ENCODE results near the gene SLC4A4.

Gene SLC4A4

DNA sequence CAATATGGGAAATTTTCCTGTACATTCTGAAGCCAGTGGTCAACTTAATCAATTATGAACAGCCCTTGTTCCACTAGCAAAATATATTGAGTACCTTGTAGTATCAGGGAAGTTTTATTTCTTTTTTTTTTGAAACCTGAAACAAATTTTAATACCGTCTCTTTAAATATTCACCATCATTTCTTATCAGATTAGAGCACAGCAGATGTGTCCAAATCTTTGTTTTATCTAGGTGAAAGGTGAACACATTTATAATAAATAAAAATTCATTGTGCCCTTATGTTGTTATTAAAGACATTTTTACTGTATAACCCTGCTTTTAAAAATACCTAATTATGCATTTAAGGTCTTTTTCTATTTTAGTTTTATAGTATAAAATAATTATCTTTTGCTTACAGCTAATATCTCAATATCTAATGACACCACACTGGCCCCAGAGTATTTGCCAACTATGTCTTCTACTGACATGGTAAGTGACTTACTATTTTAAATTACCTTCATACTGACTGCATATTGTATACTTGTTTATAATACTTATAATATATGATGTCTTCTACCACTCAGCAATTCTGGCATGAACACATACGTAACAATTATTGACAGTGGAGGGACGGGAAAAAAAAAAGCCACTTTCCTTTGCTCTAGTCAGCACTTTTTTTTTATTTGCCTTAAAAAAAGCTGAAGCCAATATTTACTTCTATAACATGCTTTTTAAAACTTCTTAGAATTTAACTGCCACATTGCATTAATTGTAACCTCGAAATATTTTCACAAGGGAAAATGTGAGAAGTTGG is 147.9 kb downstream of the SLC4A4 start:
- no peak overlapping the region for H3K4me3 ChIP-seq (ENCODE audit: insufficient read depth in 1 of 2, low read depth in 1 of 2, low read length in 2 of 2)

DNA sequence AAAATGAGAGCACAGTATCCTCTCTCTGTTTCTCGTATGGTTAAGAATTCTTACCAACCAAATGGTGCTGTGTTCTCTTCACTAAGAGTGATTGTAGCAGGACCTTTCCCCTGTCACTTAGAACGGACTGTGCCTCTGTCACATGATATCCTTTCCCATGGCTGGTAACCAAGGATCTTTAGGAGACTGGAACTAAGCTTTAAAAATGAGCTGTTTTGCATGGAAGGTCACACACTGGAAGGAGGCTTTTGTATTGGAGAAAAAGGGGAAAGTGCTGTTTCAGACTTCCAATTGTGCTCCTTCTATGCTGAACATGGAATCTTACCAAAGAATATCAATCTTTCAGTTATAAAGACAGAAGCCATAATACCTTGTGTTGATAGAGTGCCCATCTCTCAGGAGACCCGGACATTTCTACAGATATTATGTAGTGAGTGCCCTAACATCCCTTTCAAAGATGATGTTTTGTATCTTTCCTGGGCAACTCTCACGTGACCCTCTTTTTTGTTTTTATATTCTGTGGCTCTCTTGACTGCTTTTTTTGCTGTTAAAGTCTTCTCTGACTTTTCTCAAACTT is 148.6 kb downstream of the SLC4A4 start:
- peak overlapping the region in 1 of 2 experiments; percentile 1 for H3K18ac ChIP-seq (ENCODE audit: low read depth in 1 of 2, low read length in 2 of 2)
- H2AFZ ChIP-seq (ENCODE audit: low read depth, low read length), result no peak overlapping the region
- H2BK120ac ChIP-seq (ENCODE audit: low read depth, low read length), result no peak overlapping the region
- H2BK15ac ChIP-seq (ENCODE audit: low read depth, poor library complexity, severe bottlenecking), result no peak overlapping the region
- H3K79me1 ChIP-seq (replicated peaks; ENCODE audit: low read length, poor library complexity, severe bottlenecking), result no peaks in the 10 kb centered on the region
- no peak overlapping the region for H3K14ac ChIP-seq (ENCODE audit: low read length in 2 of 2)
- H4K8ac ChIP-seq (ENCODE audit: low read length), result peak overlapping the region; percentile 52
- H3K4me3 ChIP-seq (ENCODE audit: insufficient read depth in 1 of 2, low read depth in 1 of 2, low read length in 2 of 2), result no peak overlapping the region
- no peak overlapping the region for H3K9ac ChIP-seq (ENCODE audit: low read length)
- no peaks in the 10 kb centered on the region for H3K36me3 ChIP-seq (ENCODE audit: control insufficient read depth in 1 of 2, insufficient read depth in 2 of 2, low read depth in 1 of 2, low read length in 2 of 2)
- no peak overlapping the region for H3K4me2 ChIP-seq (ENCODE audit: low read length, poor library complexity, severe bottlenecking)
- no peak overlapping the region for H2AK5ac ChIP-seq (ENCODE audit: low read length, severe bottlenecking)
- H3K4me1 ChIP-seq (ENCODE audit: control insufficient read depth, insufficient read depth, low read depth, low read length), result no peaks in the 10 kb centered on the region
- no peak overlapping the region for H2BK12ac ChIP-seq (ENCODE audit: low read length in 2 of 2)
- H2BK5ac ChIP-seq (ENCODE audit: low read depth, low read length, poor library complexity, severe bottlenecking), result no peak overlapping the region
- peak; percentile 27 for DNase-seq
- H3K27me3 ChIP-seq (ENCODE audit: control insufficient read depth in 1 of 2, insufficient read depth in 1 of 2, low read length in 2 of 2), result no peaks in the 10 kb centered on the region
- H4K91ac ChIP-seq (ENCODE audit: low read length), result no peak overlapping the region
- H3K23ac ChIP-seq (ENCODE audit: low read length in 2 of 2), result no peak overlapping the region
- H3K27ac ChIP-seq (ENCODE audit: low read length, poor library complexity, severe bottlenecking), result no peak overlapping the region
- H3K9me3 ChIP-seq (ENCODE audit: control insufficient read depth, low read length), result no peaks in the 10 kb centered on the region
- peak overlapping the region in 1 of 2 experiments; percentile 5 for H3K4ac ChIP-seq (ENCODE audit: low read depth in 1 of 2, low read length in 2 of 2)
- WGBS, result 60% methylated on average over 3 of the region's 4 CpGs

More for the DNA sequence above, 147.9 kb downstream of the SLC4A4 start:
- Histone ChIP-seq H3K18ac (ENCODE audit: low read depth in 1 of 2, low read length in 2 of 2) (no peak overlapping the region), H2BK15ac (ENCODE audit: low read depth, poor library complexity, severe bottlenecking) (no peak overlapping the region), H3K9me3 (ENCODE audit: control insufficient read depth, low read length) (no peaks in the 10 kb centered on the region), H3K27ac (ENCODE audit: low read length, poor library complexity, severe bottlenecking) (no peak overlapping the region), H3K9ac (ENCODE audit: low read length) (no peak overlapping the region), H3K36me3 (ENCODE audit: control insufficient read depth in 1 of 2, insufficient read depth in 2 of 2, low read depth in 1 of 2, low read length in 2 of 2) (no peaks in the 10 kb centered on the region), H2AK5ac (ENCODE audit: low read length, severe bottlenecking) (no peak overlapping the region), H2BK5ac (ENCODE audit: low read depth, low read length, poor library complexity, severe bottlenecking) (no peak overlapping the region), H3K79me1 (replicated peaks; ENCODE audit: low read length, poor library complexity, severe bottlenecking) (no peaks in the 10 kb centered on the region), H3K4ac (ENCODE audit: low read depth in 1 of 2, low read length in 2 of 2) (no peak overlapping the region), H3K23ac (ENCODE audit: low read length in 2 of 2) (no peak overlapping the region), H2AFZ (ENCODE audit: low read depth, low read length) (no peak overlapping the region), H2BK12ac (ENCODE audit: low read length in 2 of 2) (no peak overlapping the region), H4K91ac (ENCODE audit: low read length) (no peak overlapping the region), H3K4me2 (ENCODE audit: low read length, poor library complexity, severe bottlenecking) (no peak overlapping the region), H2BK120ac (ENCODE audit: low read depth, low read length) (no peak overlapping the region), H4K8ac (ENCODE audit: low read length) (no peak overlapping the region), H3K14ac (ENCODE audit: low read length in 2 of 2) (no peak overlapping the region), H3K27me3 (ENCODE audit: control insufficient read depth in 1 of 2, insufficient read depth in 1 of 2, low read length in 2 of 2) (no peaks in the 10 kb centered on the region), H3K4me1 (ENCODE audit: control insufficient read depth, insufficient read depth, low read depth, low read length) (no peaks in the 10 kb centered on the region)
- no peak for DNase-seq
- WGBS, result 82% methylated on average over 2 of the region's 4 CpGs

DNA sequence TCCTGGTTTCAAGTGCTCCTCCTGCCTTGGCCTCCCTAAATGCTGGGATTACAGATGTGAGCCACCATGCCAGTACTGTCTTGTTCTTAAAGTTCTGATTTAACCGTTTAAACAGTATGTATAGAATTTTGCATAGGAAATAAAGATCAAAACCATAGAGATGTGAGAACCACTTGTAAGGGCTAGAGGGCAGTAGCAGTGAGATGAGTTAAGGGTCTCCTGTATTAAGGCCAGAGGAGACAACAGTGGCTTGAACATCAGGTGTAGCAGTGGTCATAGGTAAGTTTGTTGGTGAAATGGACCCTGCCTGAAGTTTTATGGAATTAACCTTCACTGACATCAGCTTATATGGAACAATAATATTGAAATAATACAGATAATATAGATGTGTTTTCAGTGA is 155.7 kb downstream of the SLC4A4 start:
- no peak overlapping the region for H2BK5ac ChIP-seq (ENCODE audit: low read depth, low read length, poor library complexity, severe bottlenecking)

DNA sequence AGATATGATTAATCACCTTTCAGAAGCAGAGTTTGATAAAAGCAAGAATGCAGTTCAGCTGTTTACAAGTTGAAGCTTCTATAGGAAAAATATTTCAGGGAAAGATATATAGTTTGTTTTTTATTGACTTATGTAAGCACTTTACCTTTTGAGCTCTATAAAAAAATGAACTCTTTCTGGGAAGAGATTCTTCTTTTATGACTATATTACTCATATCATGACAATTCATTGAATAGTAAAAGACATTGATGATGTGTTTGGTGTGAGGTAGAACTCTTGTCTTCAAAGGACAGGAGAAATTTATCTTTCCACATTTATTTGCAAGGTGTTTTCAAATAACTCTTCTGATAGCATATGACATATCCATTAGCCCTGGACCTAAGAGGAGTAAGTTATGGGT is 156.6 kb downstream of the SLC4A4 start:
- Histone ChIP-seq H3K4me2 (ENCODE audit: low read length, poor library complexity, severe bottlenecking) (no peak overlapping the region), H4K8ac (ENCODE audit: low read length) (no peak overlapping the region), H2AFZ (ENCODE audit: low read depth, low read length) (no peak overlapping the region), H3K4me3 (ENCODE audit: insufficient read depth in 1 of 2, low read depth in 1 of 2, low read length in 2 of 2) (no peak overlapping the region), H3K27me3 (ENCODE audit: control insufficient read depth in 1 of 2, insufficient read depth in 1 of 2, low read length in 2 of 2) (no peaks in the 10 kb centered on the region), H2AK5ac (ENCODE audit: low read length, severe bottlenecking) (no peak overlapping the region), H3K4me1 (ENCODE audit: control insufficient read depth, insufficient read depth, low read depth, low read length) (no peaks in the 10 kb centered on the region), H3K18ac (ENCODE audit: low read depth in 1 of 2, low read length in 2 of 2) (no peak overlapping the region), H2BK12ac (ENCODE audit: low read length in 2 of 2) (no peak overlapping the region), H3K27ac (ENCODE audit: low read length, poor library complexity, severe bottlenecking) (no peak overlapping the region), H3K79me1 (replicated peaks; ENCODE audit: low read length, poor library complexity, severe bottlenecking) (no peaks in the 10 kb centered on the region), H2BK15ac (ENCODE audit: low read depth, poor library complexity, severe bottlenecking) (no peak overlapping the region), H3K23ac (ENCODE audit: low read length in 2 of 2) (no peak overlapping the region), H3K9me3 (ENCODE audit: control insufficient read depth, low read length) (no peaks in the 10 kb centered on the region), H3K9ac (ENCODE audit: low read length) (no peak overlapping the region), H2BK120ac (ENCODE audit: low read depth, low read length) (no peak overlapping the region), H2BK5ac (ENCODE audit: low read depth, low read length, poor library complexity, severe bottlenecking) (no peak overlapping the region), H3K14ac (ENCODE audit: low read length in 2 of 2) (no peak overlapping the region), H3K36me3 (ENCODE audit: control insufficient read depth in 1 of 2, insufficient read depth in 2 of 2, low read depth in 1 of 2, low read length in 2 of 2) (no peaks in the 10 kb centered on the region), H3K4ac (ENCODE audit: low read depth in 1 of 2, low read length in 2 of 2) (no peak overlapping the region), H4K91ac (ENCODE audit: low read length) (no peak overlapping the region)
- DNase-seq, result no peak

More for the DNA sequence above, 155.7 kb downstream of the SLC4A4 start:
- DNase-seq, result no peak
- no peaks in the 10 kb centered on the region for H3K9me3 ChIP-seq (ENCODE audit: control insufficient read depth, low read length)
- H3K4me3 ChIP-seq (ENCODE audit: insufficient read depth in 1 of 2, low read depth in 1 of 2, low read length in 2 of 2), result no peak overlapping the region
- no peak overlapping the region for H3K14ac ChIP-seq (ENCODE audit: low read length in 2 of 2)
- peak overlapping the region; percentile 59 for H2BK120ac ChIP-seq (ENCODE audit: low read depth, low read length)
- no peak overlapping the region for H2AK5ac ChIP-seq (ENCODE audit: low read length, severe bottlenecking)
- H3K27ac ChIP-seq (ENCODE audit: low read length, poor library complexity, severe bottlenecking), result no peak overlapping the region
- H4K91ac ChIP-seq (ENCODE audit: low read length), result no peak overlapping the region
- no peak overlapping the region for H3K9ac ChIP-seq (ENCODE audit: low read length)
- no peaks in the 10 kb centered on the region for H3K79me1 ChIP-seq (replicated peaks; ENCODE audit: low read length, poor library complexity, severe bottlenecking)
- H2BK12ac ChIP-seq (ENCODE audit: low read length in 2 of 2), result no peak overlapping the region
- H3K4me1 ChIP-seq (ENCODE audit: control insufficient read depth, insufficient read depth, low read depth, low read length), result no peaks in the 10 kb centered on the region
- H3K18ac ChIP-seq (ENCODE audit: low read depth in 1 of 2, low read length in 2 of 2), result no peak overlapping the region
- no peak overlapping the region for H3K23ac ChIP-seq (ENCODE audit: low read length in 2 of 2)
- no peaks in the 10 kb centered on the region for H3K36me3 ChIP-seq (ENCODE audit: control insufficient read depth in 1 of 2, insufficient read depth in 2 of 2, low read depth in 1 of 2, low read length in 2 of 2)
- H4K8ac ChIP-seq (ENCODE audit: low read length), result no peak overlapping the region
- H2AFZ ChIP-seq (ENCODE audit: low read depth, low read length), result no peak overlapping the region
- H3K27me3 ChIP-seq (ENCODE audit: control insufficient read depth in 1 of 2, insufficient read depth in 1 of 2, low read length in 2 of 2), result no peaks in the 10 kb centered on the region
- H3K4me2 ChIP-seq (ENCODE audit: low read length, poor library complexity, severe bottlenecking), result no peak overlapping the region
- WGBS, result 94% methylated on average over 1 of the region's 1 CpG
- no peak overlapping the region for H3K4ac ChIP-seq (ENCODE audit: low read depth in 1 of 2, low read length in 2 of 2)
- H2BK15ac ChIP-seq (ENCODE audit: low read depth, poor library complexity, severe bottlenecking), result no peak overlapping the region

All from mesenchymal stem cell (in vitro differentiated cells and primary cell).